ENCODE data around the gene RALGPS1.

GRCh38 chr9:127166651-127167524 is 252.3 kb downstream of the RALGPS1 start:
- TF ChIP-seq CTCF (IDR thresholded peaks at IDR 0.05; ENCODE audit: insufficient read depth, low read length) (no peak), SPI1 (IDR thresholded peaks at IDR 0.05; ENCODE audit: borderline replicate concordance, low read depth) (no peak)
